ENCODE measurements around the gene ADH7. TPM values are rescaled to one million over a fixed set of nuclear protein-coding genes. Genes with fewer than 3 reads are reported as not detected.
A peak's percentile ranks its signal among the peaks of the same experiment; 100 is the strongest.

Gene ADH7
- total and polyA plus RNA-seq, 9 of the 15 experiments (the other 6 are each of a cell fraction or from before 2014, with no cell fraction given), result not detected

GRCh38 chr4:99399017-99399416 lies 36.1 kb downstream of the ADH7 start:
- Histone ChIP-seq H4K20me1 (replicated peaks; ENCODE audit: control insufficient read depth, insufficient read depth, low read length) (no peaks in the 10 kb centered on the region), H3K36me3 (ENCODE audit: control insufficient read depth, insufficient read depth, low read length) (no peaks in the 10 kb centered on the region), H3K9me3 (replicated peaks; ENCODE audit: control insufficient read depth, insufficient read depth, low read depth, low read length) (no peaks in the 10 kb centered on the region), H3K27me3 (ENCODE audit: control insufficient read depth in 2 of 2, insufficient read depth in 2 of 2, low read length in 2 of 2) (no peaks in the 10 kb centered on the region), H3K79me2 (ENCODE audit: control insufficient read depth, insufficient read depth, low read length) (no peaks in the 10 kb centered on the region), H3K27ac (ENCODE audit: extremely low read depth, low read depth, low read length) (no peak overlapping the region), H3K4me2 (ENCODE audit: insufficient read depth, low read length) (no peak overlapping the region), H3K4me1 (replicated peaks in 1 of 2; ENCODE audit: control insufficient read depth in 2 of 2, insufficient read depth in 2 of 2, low read length in 2 of 2) (no peaks in the 10 kb centered on the region), H3K9me1 (ENCODE audit: control insufficient read depth, insufficient read depth, low read length) (no peaks in the 10 kb centered on the region), H3K4me3 (no peak overlapping the region), H3K9ac (ENCODE audit: insufficient read depth in 1 of 2, low read depth in 2 of 2, low read length in 2 of 2) (no peak overlapping the region), H2AFZ (ENCODE audit: low read depth, low read length) (no peak overlapping the region)
- ChIA-PET POLR2A (no interaction called here), CTCF (ENCODE audit: low intra/inter-chr PET ratio) (no interaction called here)
- intact Hi-C loops (cut with micrococcal nuclease) (no loop called here), in situ Hi-C loops (cut with MboI) (no loop called here)
- FAIRE-seq (no peak), DNase-seq (ENCODE audit: extremely low read depth in 1 of 4, low spot score in 3 of 4) (no peak), ATAC-seq (no peak)
- no TSS peak for BruUV-seq (replicated peaks)
- TF ChIP-seq NCOR1 (IDR thresholded peaks at IDR 0.05) (no peak), KDM1A (IDR thresholded peaks at IDR 0.05) (no peak), BCL6 (CRISPR knock-in tag; IDR thresholded peaks at IDR 0.05) (no peak), XRCC5 (IDR thresholded peaks at IDR 0.05; ENCODE audit: low read depth, low read length) (no peak)
- 0% methylated on average over 1 of the region's 1 CpG for WGBS (ENCODE audit: insufficient coverage, low coverage, missing lambda C conversion rate)

DNA sequence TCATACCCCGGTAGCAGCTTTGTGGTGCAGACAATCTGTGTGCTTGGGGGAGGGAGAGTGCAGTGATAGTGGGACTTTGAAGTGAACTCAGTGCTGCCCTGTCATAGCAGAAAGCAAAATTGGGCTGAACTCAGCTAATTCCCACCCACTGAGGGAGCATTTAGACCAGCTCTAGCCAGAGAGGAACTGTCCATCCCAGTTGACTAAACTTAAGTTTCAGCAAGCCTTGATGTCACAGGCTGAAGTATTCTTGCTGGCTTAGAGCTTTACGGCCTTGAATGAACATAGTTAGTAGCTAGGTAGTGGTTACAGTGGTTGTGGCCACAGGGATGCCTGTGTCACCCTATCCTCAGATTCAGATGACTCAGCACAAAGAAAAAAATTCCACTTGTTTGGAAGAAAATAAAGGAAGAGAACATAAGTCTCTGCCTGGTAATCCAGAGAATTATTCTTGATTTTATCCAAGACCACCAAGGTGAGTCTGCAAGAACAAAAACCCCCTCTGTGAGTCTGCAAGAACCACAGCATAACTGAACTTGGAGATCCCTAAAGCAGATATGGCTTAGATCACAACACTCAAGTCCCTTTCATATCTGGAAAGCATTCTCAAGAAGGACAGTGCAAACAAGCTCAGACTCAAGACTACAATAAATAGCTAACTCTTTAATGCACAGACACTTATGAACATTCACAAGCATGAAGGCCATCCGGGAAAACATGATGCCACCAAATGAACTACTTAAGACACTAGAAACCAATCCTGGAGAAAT lies 39.4 kb downstream of the ADH7 start:
- no TSS peak for BruUV-seq (replicated peaks)
- CTCF ChIA-PET (ENCODE audit: low intra/inter-chr PET ratio), result no interaction called here
- TF ChIP-seq MAFK (IDR thresholded peaks at IDR 0.05; ENCODE audit: low read length) (peak; percentile 63), POLR3G (IDR thresholded peaks at IDR 0.05; ENCODE audit: extremely low read depth, insufficient read length, insufficient replicate concordance) (no peak), DDX20 (tag; IDR thresholded peaks at IDR 0.05; ENCODE audit: low read depth) (no peak), SUPT5H (IDR thresholded peaks at IDR 0.05) (no peak), NCOA6 (IDR thresholded peaks at IDR 0.05) (no peak), MTF1 (CRISPR knock-in tag; IDR thresholded peaks at IDR 0.05; ENCODE audit: borderline replicate concordance) (no peak)

More for the DNA sequence above, 39.4 kb downstream of the ADH7 start:
- Histone ChIP-seq H4K20me1 (replicated peaks; ENCODE audit: control insufficient read depth, insufficient read depth, low read length) (no peaks in the 10 kb centered on the region), H3K27ac (ENCODE audit: extremely low read depth, low read depth, low read length) (no peak overlapping the region), H3K9me1 (ENCODE audit: control insufficient read depth, insufficient read depth, low read length) (no peaks in the 10 kb centered on the region), H3K4me2 (ENCODE audit: insufficient read depth, low read length) (no peak overlapping the region), H3K36me3 (ENCODE audit: control insufficient read depth, insufficient read depth, low read length) (no peaks in the 10 kb centered on the region), H3K4me3 (no peak overlapping the region), H3K9me3 (replicated peaks; ENCODE audit: control insufficient read depth, insufficient read depth, low read depth, low read length) (no peaks in the 10 kb centered on the region), H2AFZ (ENCODE audit: low read depth, low read length) (no peak overlapping the region), H3K79me2 (ENCODE audit: control insufficient read depth, insufficient read depth, low read length) (no peaks in the 10 kb centered on the region), H3K4me1 (replicated peaks in 1 of 2; ENCODE audit: control insufficient read depth in 2 of 2, insufficient read depth in 2 of 2, low read length in 2 of 2) (no peaks in the 10 kb centered on the region), H3K9ac (ENCODE audit: insufficient read depth in 1 of 2, low read depth in 2 of 2, low read length in 2 of 2) (no peak overlapping the region), H3K27me3 (ENCODE audit: control insufficient read depth in 2 of 2, insufficient read depth in 2 of 2, low read length in 2 of 2) (no peaks in the 10 kb centered on the region)
- POLR2A ChIA-PET, result no interaction called here
- no peak for ATAC-seq
- WGBS (ENCODE audit: insufficient coverage, low coverage, missing lambda C conversion rate), result 0% methylated on average over 3 of the region's 3 CpGs
- FAIRE-seq, result no peak
- in situ Hi-C loops (cut with MboI) (no loop called here), intact Hi-C loops (cut with micrococcal nuclease) (no loop called here)
- DNase-seq (ENCODE audit: extremely low read depth in 1 of 4, low spot score in 3 of 4), result no peak
